Prostate gland (tissue), 2 donors: ENCODE results near the gene TCF7L1. TPM values are rescaled to one million over a fixed set of nuclear protein-coding genes. Genes with fewer than 3 reads are reported as not detected.

Source experiments
- DNase-seq: peaks from one replicate; pipeline ENCODE4 v3.0.0-alpha.2; 2019; ENCODE audit warnings: low spot score
- H3K27ac ChIP-seq, 2 donors: fragments of 200-600 bp; sonication (generic); 2 replicates each; pipeline ENCODE4 v1.5.1; 2017 to 2019
- H3K27me3 ChIP-seq: fragments of 200-600 bp; sonication (generic); replicated peaks from 2 replicates; pipeline ENCODE4 v1.5.1; 2019; ENCODE audit not compliant: insufficient read depth
- H3K36me3 ChIP-seq, 2 donors: fragments of 200-600 bp; sonication (generic); 1 replicate in 1 of 2; 2 replicates in 1 of 2; pipeline versions ENCODE4 v1.5.1 to v1.8.1; 2017 to 2019
- H3K4me1 ChIP-seq: fragments of 200-600 bp; sonication (generic); replicated peaks from 2 replicates; pipeline ENCODE4 v1.5.1; 2019
- H3K4me3 ChIP-seq, 2 donors: fragments of 200-600 bp; sonication (generic); 2 replicates each; pipeline ENCODE4 v1.5.1; 2017 to 2019
- H3K9me3 ChIP-seq: fragments of 200-600 bp; sonication (generic); 2 replicates; pipeline ENCODE4 v1.5.1; 2017
- POLR2A ChIP-seq: fragments of 450-650 bp; IDR thresholded peaks from one replicate; pipeline ENCODE4 v1.6.1; 2016; ENCODE audit warnings: antibody characterized with exemption, mild to moderate bottlenecking
- POLR2AphosphoS5 ChIP-seq: sonication (generic); formaldehyde crosslinking; IDR thresholded peaks from one replicate; pipeline ENCODE4 v1.6.1; 2017; ENCODE audit warnings: antibody characterized with exemption
- WGBS: methylation state at CpG from one replicate; pipeline ENCODE4 v1.1.5; 2018; 5-methylcytosine and 5-hydroxymethylcytosine counted together
- intact Hi-C: fragments of 100-400 bp; cut with DNase I; formaldehyde crosslinking; loops from one replicate; pipeline ENCODE4 v1.14.2; 2022
- total RNA-seq, 2 donors: library from RNA; depleted of rRNA; stranded (reverse); fragments of >200 nt; gene quantifications; one replicate each; pipeline ENCODE4 v1.1.0, GENCODE V29; 2016
- TF ChIP-seq, protein P1 (sequence below), 4 experiments: fragments of 200-600 bp in 2 of 4; fragments of 450-650 bp in 2 of 4; sonication (generic) in 2 of 4; IDR thresholded peaks; 1 replicate in 3 of 4; 2 replicates in 1 of 4; pipeline ENCODE4 v1.5.1; 2016 to 2019; ENCODE audit warnings: antibody characterized with exemption in 4 of 4, mild to moderate bottlenecking in 2 of 4, moderate library complexity in 2 of 4

TCF7L1 gene
- total RNA-seq, 2 donors from 2014 or later, result 2.6 to 7.0 TPM

GRCh38 chr2:85282914-85283313, 149.7 kb downstream of the TCF7L1 start:
- Histone ChIP-seq H3K27me3 (no peaks in the 10 kb centered on the region), H3K27ac (no peak overlapping the region), H3K36me3 (no peaks in the 10 kb centered on the region), H3K4me1 (no peaks in the 10 kb centered on the region), H3K4me3 (no peak overlapping the region), H3K9me3 (no peaks in the 10 kb centered on the region)
- intact Hi-C loops, result loop anchor here (5.0 kb wide), 1 partner anchor 36 kb away; no protein-coding TSS in a partner anchor
- WGBS, result 94% methylated on average over 7 of the region's 7 CpGs
- TF ChIP-seq, protein P1, sequence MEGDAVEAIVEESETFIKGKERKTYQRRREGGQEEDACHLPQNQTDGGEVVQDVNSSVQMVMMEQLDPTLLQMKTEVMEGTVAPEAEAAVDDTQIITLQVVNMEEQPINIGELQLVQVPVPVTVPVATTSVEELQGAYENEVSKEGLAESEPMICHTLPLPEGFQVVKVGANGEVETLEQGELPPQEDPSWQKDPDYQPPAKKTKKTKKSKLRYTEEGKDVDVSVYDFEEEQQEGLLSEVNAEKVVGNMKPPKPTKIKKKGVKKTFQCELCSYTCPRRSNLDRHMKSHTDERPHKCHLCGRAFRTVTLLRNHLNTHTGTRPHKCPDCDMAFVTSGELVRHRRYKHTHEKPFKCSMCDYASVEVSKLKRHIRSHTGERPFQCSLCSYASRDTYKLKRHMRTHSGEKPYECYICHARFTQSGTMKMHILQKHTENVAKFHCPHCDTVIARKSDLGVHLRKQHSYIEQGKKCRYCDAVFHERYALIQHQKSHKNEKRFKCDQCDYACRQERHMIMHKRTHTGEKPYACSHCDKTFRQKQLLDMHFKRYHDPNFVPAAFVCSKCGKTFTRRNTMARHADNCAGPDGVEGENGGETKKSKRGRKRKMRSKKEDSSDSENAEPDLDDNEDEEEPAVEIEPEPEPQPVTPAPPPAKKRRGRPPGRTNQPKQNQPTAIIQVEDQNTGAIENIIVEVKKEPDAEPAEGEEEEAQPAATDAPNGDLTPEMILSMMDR (IDR thresholded peaks at IDR 0.05), result no peak
- TF ChIP-seq POLR2AphosphoS5 (no peak), POLR2A (no peak)
- DNase-seq, result no peak

- intact Hi-C loops, result loop anchor here (2.0 to 5.0 kb wide), 2 partner anchors 36 to 151 kb away; partner anchors contain the start of gene TCF7L1
Measured at GRCh38 chr2:85283641-85284040, 150.4 kb downstream of the TCF7L1 start.

GRCh38 chr2:85286918-85287317, 153.7 kb downstream of the TCF7L1 start:
- 68% methylated on average over 8 of the region's 8 CpGs for WGBS
- DNase-seq, result no peak
- H3K27me3 ChIP-seq, result no peaks in the 10 kb centered on the region
- H3K9me3 ChIP-seq, result no peaks in the 10 kb centered on the region
- no peak overlapping the region for H3K4me3 ChIP-seq
- TF ChIP-seq, protein P1 (IDR thresholded peaks at IDR 0.05), result no peak
- TF ChIP-seq POLR2A (no peak), POLR2AphosphoS5 (no peak)
- no peak overlapping the region for H3K27ac ChIP-seq
- H3K4me1 ChIP-seq, result no peaks in the 10 kb centered on the region
- intact Hi-C loops, result loop anchor here (5.0 kb wide), 1 partner anchor 220 kb away; no protein-coding TSS in a partner anchor
- H3K36me3 ChIP-seq, result no peaks in the 10 kb centered on the region

More at GRCh38 chr2:85283641-85284040, 150.4 kb downstream of the TCF7L1 start:
- 89% methylated on average over 8 of the region's 8 CpGs for WGBS
- Histone ChIP-seq H3K36me3 (no peaks in the 10 kb centered on the region), H3K27ac (no peak overlapping the region), H3K4me3 (no peak overlapping the region), H3K9me3 (no peaks in the 10 kb centered on the region), H3K4me1 (no peaks in the 10 kb centered on the region), H3K27me3 (no peaks in the 10 kb centered on the region)
- DNase-seq, result no peak
- TF ChIP-seq, protein P1 (IDR thresholded peaks at IDR 0.05), result no peak
- TF ChIP-seq POLR2A (no peak), POLR2AphosphoS5 (no peak)

DNA sequence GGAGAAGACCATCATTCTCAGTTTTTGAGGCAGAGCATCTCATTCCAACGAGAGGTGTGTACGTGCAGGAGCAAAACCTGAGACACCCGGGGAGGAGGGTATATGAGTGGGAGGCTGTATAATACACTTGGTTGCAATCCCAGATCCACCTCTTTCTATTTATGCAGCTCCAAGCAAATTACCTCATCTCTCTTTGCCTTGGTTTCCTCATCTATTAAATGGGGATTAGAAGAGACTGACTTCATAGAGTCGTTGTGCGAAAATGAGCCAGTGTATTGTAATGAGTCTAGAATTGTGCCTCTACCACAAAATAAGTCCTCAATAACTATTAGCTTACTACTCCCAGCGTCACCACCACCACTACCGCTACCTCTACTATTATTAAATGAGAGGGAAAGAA, 154.5 kb downstream of the TCF7L1 start:
- intact Hi-C loops, result loop anchor here (5.0 kb wide), 1 partner anchor 220 kb away; no protein-coding TSS in a partner anchor

More for the DNA sequence above, 154.5 kb downstream of the TCF7L1 start:
- 92% methylated on average over 7 of the region's 7 CpGs for WGBS
- TF ChIP-seq, protein P1 (IDR thresholded peaks at IDR 0.05), result no peak
- TF ChIP-seq POLR2A (no peak), POLR2AphosphoS5 (no peak)
- H3K36me3 ChIP-seq, result no peaks in the 10 kb centered on the region
- H3K27ac ChIP-seq, result no peak overlapping the region
- no peaks in the 10 kb centered on the region for H3K27me3 ChIP-seq
- no peaks in the 10 kb centered on the region for H3K9me3 ChIP-seq
- H3K4me1 ChIP-seq, result no peaks in the 10 kb centered on the region
- H3K4me3 ChIP-seq, result no peak overlapping the region
- no peak for DNase-seq
